KOPT-K1 (cell line): Measurements from ENCODE around the gene SYNDIG1.

ENCODE experiments used
- H3K27ac ChIP-seq: fragments of 200-600 bp; sonication (generic); 2 replicates; pipeline ENCODE4 v1.5.1; 2016; ENCODE audit warnings: antibody characterized with exemption, mild to moderate bottlenecking, low read depth, low read length; ENCODE audit not compliant: poor library complexity, severe bottlenecking
- H3K36me3 ChIP-seq: fragments of 200-600 bp; sonication (generic); 2 replicates; pipeline ENCODE4 v1.5.1; 2017; ENCODE audit warnings: antibody characterized with exemption, mild to moderate bottlenecking, low read length, moderate library complexity; ENCODE audit not compliant: insufficient read depth
- H3K9me3 ChIP-seq: fragments of 200-600 bp; sonication (generic); 2 replicates; pipeline ENCODE4 v1.5.1; 2017; ENCODE audit warnings: antibody characterized with exemption, low read length, mild to moderate bottlenecking; ENCODE audit not compliant: insufficient read depth, poor library complexity, severe bottlenecking

Gene SYNDIG1

DNA sequence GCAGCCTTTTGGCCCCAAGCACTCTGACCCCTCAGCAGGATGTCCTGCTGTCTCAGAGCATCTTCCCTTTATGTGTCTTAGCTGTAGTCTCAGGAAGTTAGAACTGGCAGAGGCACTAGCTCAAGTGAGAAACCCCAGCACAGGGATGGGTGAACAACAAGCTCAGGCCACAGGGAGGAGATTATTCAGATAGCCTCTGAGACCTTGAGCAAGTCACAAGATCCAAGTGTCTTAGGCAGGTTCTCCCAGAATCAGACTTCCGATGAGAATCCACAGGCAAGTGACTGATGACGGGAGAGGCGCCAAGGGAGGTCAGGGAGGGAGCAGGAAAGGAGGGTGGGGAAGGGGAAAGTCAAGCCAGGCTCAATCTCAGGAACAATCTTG lies 13.0 kb upstream of the SYNDIG1 start:
- Histone ChIP-seq H3K9me3 (no peaks in the 10 kb centered on the region), H3K27ac (no peak overlapping the region), H3K36me3 (no peaks in the 10 kb centered on the region)

DNA sequence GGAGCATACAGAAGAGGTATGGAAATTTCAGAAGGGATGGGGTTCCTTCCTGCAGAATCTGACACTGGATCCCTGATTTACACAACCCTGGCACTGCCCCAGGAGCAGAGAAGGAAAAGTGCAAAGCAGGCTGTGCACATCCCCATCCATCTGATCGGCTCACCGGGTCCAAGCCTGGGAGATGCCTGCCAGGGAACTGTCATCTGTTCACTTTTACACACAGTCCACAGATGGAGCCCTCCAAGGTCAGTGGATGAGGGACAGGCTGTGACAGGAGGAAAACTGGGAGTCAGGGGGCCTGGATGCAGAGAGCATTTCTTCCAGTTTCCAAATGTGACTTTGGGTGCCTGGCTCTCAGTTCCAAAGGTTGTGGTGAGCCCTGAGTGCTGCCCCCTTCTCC lies 11.0 kb upstream of the SYNDIG1 start:
- H3K9me3 ChIP-seq = no peaks in the 10 kb centered on the region
- H3K36me3 ChIP-seq = no peaks in the 10 kb centered on the region
- no peak overlapping the region for H3K27ac ChIP-seq

- H3K36me3 ChIP-seq = no peaks in the 10 kb centered on the region
- H3K27ac ChIP-seq = no peak overlapping the region
- H3K9me3 ChIP-seq = no peaks in the 10 kb centered on the region
Observed at GRCh38 chr20:24459733-24460132, 9.7 kb upstream of the SYNDIG1 start.

DNA sequence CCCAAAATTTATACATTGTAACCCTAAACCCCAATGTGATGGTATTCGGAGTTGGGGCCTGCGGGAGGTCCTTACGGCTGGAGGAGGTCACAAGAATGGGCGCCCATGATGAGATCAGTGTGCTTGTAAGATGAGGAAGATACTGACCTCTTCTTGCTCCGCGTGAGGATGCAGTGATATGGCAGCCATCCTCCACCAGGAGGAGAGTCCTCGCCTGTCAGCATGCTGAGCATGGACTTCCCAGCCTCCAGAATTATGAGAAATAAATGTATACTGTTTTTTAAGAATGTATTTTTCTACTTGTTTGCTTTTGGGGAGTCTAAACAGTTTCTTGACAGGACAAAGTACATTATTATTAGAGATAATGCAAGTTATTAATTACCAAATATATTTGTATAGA lies 8.7 kb upstream of the SYNDIG1 start:
- Histone ChIP-seq H3K27ac (no peak overlapping the region), H3K36me3 (no peaks in the 10 kb centered on the region), H3K9me3 (no peaks in the 10 kb centered on the region)

- H3K27ac ChIP-seq = no peak overlapping the region
- no peaks in the 10 kb centered on the region for H3K9me3 ChIP-seq
- no peaks in the 10 kb centered on the region for H3K36me3 ChIP-seq
Observed at GRCh38 chr20:24461848-24462247, 7.6 kb upstream of the SYNDIG1 start.

DNA sequence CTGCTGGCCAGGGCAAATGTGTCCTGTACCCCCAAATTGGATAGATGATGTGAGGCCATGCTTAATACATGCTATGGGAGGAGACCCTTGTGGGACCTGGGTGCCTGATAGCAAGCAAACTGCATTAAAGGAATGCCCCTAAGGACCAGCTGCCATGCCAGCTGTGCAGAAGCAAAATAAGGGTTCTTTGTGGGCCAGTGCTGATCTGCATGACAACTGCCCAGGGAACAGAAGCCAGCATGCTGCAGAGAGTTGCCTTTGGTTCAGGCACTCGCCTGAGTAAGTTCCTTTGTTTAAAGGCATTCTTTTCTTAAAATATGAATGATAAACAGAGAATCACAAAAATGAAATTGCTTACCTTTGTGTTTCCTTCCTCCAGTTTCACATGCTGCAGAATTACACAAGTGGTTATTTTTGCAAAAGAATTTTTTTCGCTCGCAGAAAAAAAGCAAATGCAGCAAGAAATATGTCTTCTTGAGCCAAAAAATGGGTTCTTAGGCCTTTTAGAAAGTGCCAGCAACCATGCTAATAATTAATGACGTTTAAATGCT lies 6.9 kb upstream of the SYNDIG1 start:
- H3K9me3 ChIP-seq = no peaks in the 10 kb centered on the region
- H3K36me3 ChIP-seq = no peaks in the 10 kb centered on the region
- no peak overlapping the region for H3K27ac ChIP-seq

GRCh38 chr20:24465159-24465558 lies 4.3 kb upstream of the SYNDIG1 start:
- Histone ChIP-seq H3K36me3 (no peaks in the 10 kb centered on the region), H3K27ac (no peak overlapping the region), H3K9me3 (peaks cover 7% of the 10 kb centered on the region)

- H3K36me3 ChIP-seq = no peaks in the 10 kb centered on the region
- no peak overlapping the region for H3K27ac ChIP-seq
- H3K9me3 ChIP-seq = peaks cover 12% of the 10 kb centered on the region
Observed at GRCh38 chr20:24465730-24466129, 3.7 kb upstream of the SYNDIG1 start.

DNA sequence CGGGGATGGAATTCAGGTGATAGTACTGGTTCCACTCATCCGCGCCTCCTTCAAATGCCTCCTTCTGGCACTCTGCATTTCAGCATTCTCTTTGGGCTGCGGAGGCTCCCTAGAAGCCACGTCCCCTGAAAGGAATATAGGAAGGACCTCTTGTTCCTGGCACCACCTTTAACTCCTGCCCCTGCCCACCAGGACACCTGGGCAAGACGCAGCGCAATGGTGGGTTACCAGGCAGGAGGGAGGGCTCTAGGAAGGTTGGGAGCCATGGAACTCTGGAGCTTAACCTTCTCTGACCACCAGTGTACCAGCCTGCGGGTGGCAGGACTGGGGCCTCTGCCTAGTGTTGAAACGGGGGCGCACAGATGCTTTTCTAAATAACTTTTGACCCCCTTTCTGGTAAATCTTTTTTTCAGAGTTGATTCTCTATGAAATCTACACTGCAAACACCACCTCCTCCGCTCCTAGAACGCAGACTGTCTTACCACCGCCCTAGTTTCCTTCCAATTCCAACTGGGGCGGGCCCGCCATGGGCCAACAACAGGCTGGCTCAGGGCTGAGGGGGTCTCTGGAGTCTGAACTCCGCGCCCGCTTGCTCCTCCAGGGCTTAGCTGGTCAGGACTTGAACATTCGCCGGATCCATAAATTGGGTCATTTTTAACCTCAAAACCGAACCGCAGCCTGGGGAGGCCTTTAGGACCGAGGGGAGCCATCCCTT lies 871 bp upstream of the SYNDIG1 start:
- Histone ChIP-seq H3K36me3 (no peaks in the 10 kb centered on the region), H3K27ac (no peak overlapping the region), H3K9me3 (peaks cover 13% of the 10 kb centered on the region)

DNA sequence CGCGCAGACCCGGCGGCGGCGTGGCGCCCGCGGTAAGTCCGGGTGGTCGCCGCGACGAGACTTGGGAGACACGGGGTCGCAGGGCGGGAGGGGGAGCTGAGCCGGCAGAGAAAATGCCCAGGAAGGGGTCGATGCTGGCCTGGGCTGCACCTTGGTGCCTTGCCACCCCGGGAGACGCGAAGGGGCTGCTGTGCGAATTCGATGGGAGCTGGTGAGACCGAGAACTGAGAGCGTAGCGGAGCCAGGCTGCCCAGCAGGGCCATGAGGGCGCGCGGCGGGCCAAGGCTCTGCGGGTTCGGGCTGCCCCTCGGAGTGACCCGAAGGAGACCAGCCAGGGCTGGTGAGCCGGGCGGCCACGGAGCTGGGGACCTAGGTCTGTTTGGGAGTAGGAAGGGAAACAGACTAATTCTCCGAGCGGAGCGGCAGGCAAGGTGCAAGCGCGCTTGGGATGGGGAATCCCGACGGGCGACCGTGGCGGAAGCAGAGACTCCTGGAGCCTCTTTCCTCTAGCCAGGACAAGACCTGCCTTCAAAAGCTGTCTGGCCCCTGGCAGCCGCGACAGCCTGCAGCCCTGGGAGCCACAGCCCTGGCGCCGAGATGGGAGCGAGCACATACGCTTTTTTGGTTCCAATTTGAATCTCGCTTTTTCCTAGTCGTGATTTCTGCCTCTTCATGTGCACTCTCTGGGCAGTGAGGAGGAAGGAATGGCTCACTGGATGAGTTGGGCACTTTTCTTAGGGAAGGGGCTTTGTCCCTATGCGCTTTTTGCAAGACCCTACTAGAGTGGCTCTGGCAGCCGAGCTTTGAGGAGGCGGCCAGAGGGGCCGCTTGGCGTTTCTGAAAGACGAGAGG lies 691 bp downstream of the SYNDIG1 start:
- no peaks in the 10 kb centered on the region for H3K36me3 ChIP-seq
- H3K27ac ChIP-seq = no peak overlapping the region

DNA sequence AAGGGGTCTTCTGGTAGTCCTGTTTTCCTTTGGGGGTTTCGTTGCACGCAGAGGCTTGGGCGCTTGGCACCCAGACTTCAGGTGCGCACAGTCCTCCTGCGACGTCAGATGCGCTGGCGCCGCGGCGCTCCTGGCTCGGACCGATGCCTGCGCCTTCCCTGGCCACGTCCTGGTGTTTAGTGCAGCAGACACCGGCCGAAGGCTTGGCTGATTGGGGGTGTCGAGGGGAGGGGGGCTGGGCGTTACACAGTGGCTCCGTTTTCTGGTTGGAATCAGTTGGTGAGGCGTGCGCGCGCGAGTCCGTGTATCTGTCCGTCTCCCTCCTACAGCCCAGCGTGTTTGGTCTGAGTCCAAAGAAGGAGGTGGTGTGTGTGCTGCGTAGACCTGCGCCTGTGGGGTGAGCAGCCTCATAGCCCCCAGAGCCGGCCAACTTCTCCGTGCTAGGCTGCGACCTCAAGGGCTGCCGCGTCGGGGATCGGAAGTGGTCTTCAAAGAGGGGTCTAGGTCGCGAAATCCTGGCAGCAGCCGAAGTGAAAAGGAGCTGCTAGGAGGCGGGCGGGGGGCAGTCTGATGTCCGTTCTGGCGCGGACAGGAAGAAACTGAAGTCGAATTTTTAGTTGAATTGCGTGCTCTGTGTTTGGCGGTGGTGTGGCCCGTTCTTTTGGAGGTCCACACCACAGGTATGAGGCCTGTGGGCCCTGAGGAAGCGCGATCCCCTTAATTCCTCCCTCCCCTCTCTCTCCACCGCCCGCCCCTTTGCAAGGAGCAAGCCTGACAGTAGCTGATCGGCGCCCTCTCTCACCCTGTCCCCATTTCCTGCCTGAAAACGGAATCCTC lies 1.5 kb downstream of the SYNDIG1 start:
- Histone ChIP-seq H3K9me3 (peaks cover 13% of the 10 kb centered on the region), H3K27ac (no peak overlapping the region), H3K36me3 (no peaks in the 10 kb centered on the region)

More for the DNA sequence above, 691 bp downstream of the SYNDIG1 start:
- peaks cover 13% of the 10 kb centered on the region for H3K9me3 ChIP-seq

DNA sequence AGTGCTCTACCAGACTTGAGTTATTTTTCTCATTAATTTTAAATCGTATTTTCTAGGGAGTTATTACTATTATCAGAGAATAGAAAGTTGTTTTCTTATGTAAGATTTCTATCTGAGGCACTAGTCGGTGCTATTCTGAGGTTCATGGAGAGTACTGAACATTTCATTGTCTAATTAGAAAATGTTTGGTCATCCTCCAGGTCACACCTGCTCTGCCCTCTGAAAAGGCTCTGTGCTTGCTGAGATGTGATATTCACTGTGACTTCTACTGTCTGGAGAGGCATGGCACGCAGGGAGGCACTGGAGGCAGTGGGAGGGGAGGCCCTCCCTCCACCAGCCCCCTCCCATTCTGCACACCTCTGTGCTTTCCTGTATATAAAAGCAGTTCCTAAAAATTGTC lies 3.0 kb downstream of the SYNDIG1 start:
- H3K36me3 ChIP-seq = no peaks in the 10 kb centered on the region
- no peak overlapping the region for H3K27ac ChIP-seq
- peaks cover 13% of the 10 kb centered on the region for H3K9me3 ChIP-seq

GRCh38 chr20:24473435-24474223 lies 4.2 kb downstream of the SYNDIG1 start:
- H3K9me3 ChIP-seq = peaks cover 13% of the 10 kb centered on the region
- no peaks in the 10 kb centered on the region for H3K36me3 ChIP-seq
- no peak overlapping the region for H3K27ac ChIP-seq

DNA sequence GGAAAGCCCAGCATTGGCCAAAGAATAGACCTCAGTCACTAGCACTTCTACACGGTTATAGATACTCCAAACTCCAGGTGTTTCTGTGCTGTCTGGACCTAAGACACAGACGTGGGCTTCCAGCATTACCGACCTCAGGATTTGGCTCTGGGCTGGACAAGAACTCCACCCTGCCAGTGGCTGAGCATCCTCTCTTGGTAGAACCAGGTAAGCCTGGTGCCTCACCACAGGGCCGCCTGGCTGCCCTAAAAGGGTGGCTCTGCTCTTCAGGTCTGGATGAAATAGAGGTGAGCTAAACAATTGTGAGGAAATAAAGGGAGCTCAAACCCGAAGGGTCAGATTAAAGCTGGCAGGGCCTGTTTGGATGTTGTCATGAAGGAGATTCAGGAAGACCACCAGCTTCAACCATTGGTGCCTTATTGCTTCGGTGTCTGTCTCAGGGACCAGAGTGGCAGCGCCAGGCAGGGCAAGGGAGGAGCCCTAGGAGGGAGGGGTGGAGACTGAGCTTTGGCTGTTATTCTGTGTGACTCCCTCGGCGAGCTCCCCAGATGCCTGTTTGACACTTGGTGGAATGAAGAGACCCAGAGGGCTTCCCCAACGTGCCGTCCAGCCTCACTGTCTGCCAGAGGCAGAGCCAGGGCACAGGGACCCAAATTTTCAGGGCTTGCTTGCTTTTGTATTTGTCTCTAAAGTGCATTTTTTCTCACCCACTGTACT lies 8.6 kb downstream of the SYNDIG1 start:
- H3K27ac ChIP-seq = no peak overlapping the region
- H3K36me3 ChIP-seq = no peaks in the 10 kb centered on the region
- H3K9me3 ChIP-seq = no peaks in the 10 kb centered on the region
